H7 (cell line): Measurements from ENCODE around the gene XKR3. TPM values are rescaled to one million over a fixed set of nuclear protein-coding genes. Genes with fewer than 3 reads are reported as not detected.
"Not testable (repeated sequence)": the region's sequence is repeated elsewhere in the genome, so short reads cannot be mapped to it uniquely, and the experiment has no call there.

ENCODE experiments used
- DNase-seq: peaks from one replicate; pipeline ENCODE4 v3.0.0; 2012
- H3K27me3 ChIP-seq: 2 replicates; pipeline ENCODE4 v1.6.0; 2011; ENCODE audit warnings: mild to moderate bottlenecking, low read length; ENCODE audit not compliant: control insufficient read depth, insufficient read depth
- H3K36me3 ChIP-seq: replicated peaks from 2 replicates; pipeline ENCODE4 v1.5.1; 2011; ENCODE audit warnings: low read length; ENCODE audit not compliant: control insufficient read depth, insufficient read depth
- H3K4me3 ChIP-seq: 2 replicates; pipeline ENCODE4 v1.5.1; 2011; ENCODE audit warnings: low read depth, mild to moderate bottlenecking, control low read depth, low read length, moderate library complexity; ENCODE audit not compliant: insufficient read depth
- total RNA-seq: library from RNA; depleted of rRNA; stranded (reverse); fragments of >200 nt; shearing (Covaris generic); gene quantifications from 2 replicates; pipeline ENCODE4 v1.2.3, GENCODE V29; 2014; rRNA removed

XKR3 gene
- total RNA-seq, 1 experiment from 2014 or later, result not detected

DNA sequence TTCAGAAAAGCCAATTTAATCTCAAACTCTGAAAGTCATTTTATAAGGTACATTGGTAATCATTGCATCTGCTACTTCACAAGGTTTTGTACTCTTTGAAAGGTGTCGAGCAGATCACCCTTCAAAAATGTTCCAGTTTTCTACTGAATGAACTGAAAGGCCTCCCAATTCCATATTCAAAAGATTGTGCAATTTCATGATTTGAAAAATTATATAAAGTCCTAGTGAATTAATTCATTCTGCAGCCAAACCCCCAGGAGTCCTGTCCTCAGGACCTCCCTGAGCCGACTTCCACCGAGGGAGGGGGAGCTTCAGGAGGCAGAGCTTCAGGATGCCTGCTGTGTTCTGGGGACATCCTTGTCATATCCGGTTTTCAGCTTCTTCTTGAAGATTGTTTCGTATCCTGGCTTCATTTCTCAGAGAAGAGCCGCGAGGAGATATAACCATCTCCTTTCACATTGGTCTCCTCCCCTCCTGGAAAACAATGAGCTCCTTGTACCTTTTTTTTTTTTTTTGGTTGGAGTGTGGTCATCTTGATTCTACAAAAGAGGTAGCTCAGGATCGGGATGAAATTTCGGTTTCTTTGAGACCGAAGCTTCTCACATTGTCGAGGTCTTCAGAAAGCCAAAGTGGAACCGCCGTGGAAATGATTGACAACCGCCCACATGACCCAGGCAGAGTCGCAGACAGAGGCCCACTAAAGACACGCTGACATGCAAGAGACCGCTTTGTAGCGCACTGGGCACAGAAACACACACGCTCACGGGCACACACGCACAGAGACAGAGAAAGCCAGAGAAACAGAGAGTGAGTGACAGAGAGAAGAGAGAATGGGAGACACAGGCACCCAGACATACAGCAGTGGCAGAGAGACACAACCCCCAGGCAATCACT, 77.7 kb downstream of the XKR3 start:
- H3K36me3 ChIP-seq, H3K27me3 ChIP-seq, H3K4me3 ChIP-seq, DNase-seq: not testable (repeated sequence)

DNA sequence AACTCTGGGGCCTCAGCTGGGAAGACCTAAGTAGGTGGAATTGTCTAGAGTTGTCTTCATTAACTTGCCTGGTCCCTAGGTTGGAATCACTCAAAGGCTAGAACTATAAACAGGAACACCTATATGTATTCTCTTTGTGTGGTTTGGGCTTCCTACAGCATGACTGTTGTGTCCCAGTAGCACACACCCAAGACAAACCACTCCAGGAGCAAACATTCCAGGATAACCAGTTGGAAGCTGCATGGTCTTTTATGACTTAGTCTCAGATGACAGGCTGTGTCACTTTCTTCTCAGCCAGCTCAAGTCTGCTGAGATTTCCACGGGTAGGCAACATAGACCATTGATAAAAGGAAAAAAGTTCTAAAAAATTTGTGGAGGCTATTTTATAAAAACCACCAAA, 90.9 kb downstream of the XKR3 start:
- DNase-seq, H3K36me3 ChIP-seq, H3K27me3 ChIP-seq: not testable (repeated sequence)

More for the DNA sequence above, 90.9 kb downstream of the XKR3 start:
- H3K4me3 ChIP-seq, result not testable (repeated sequence)

Other genes starting within 250 kb of the XKR3 start
- not detected in 2 replicates for gene CCT8L2, start 232.6 kb downstream of the XKR3 start, total RNA-seq
- gene GAB4, start 182.8 kb upstream of the XKR3 start, total RNA-seq, result 0.18 and 0.21 TPM in 2 replicates